B cell (primary cell): ENCODE measurements around the gene CHST2.

Experiments
- CTCF ChIP-seq: fragments of 200-600 bp; IDR thresholded peaks from one replicate; pipeline ENCODE4 v1.8.0; 2022; ENCODE audit warnings: antibody characterized with exemption, mild to moderate bottlenecking
- EZH2 ChIP-seq: IDR thresholded peaks from 2 replicates; pipeline ENCODE4 v1.6.1; 2012; ENCODE audit warnings: borderline replicate concordance, low read depth, mild to moderate bottlenecking, moderate library complexity, low read length; ENCODE audit not compliant: insufficient read depth, poor library complexity, severe bottlenecking

GRCh38 chr3:143134471-143134870 is 14.9 kb downstream of the CHST2 start:
- TF ChIP-seq EZH2, result no peak
- TF ChIP-seq CTCF, result no peak
